ENCODE measurements around the gene PROK2.

The PROK2 gene

GRCh38 chr3:71789922-71790321 lies 5.0 kb upstream of the PROK2 start:
- H3K27me3 ChIP-seq (ENCODE audit: control insufficient read depth in 5 of 5, insufficient read depth in 4 of 5, low read length in 5 of 5): peaks cover 6 to 15% (median 9%) of the 10 kb centered on the region in 5 donors
- no peak overlapping the region for H3K9ac ChIP-seq (ENCODE audit: low read length in 5 of 5)
- no peak overlapping the region for H3K4me3 ChIP-seq (ENCODE audit: low read depth in 1 of 5, low read length in 5 of 5)
- no peaks in the 10 kb centered on the region for H3K36me3 ChIP-seq (ENCODE audit: control insufficient read depth in 5 of 5, insufficient read depth in 5 of 5, low read length in 5 of 5)
- H3K9me3 ChIP-seq (ENCODE audit: control insufficient read depth in 5 of 5, low read length in 5 of 5): no peaks in the 10 kb centered on the region
- H3K4me1 ChIP-seq (ENCODE audit: control insufficient read depth in 5 of 5, insufficient read depth in 5 of 5, low read length in 5 of 5): peaks cover 0 to 9% (median 5%) of the 10 kb centered on the region in 5 donors
- H3K27ac ChIP-seq (ENCODE audit: low read depth, low read length): no peak overlapping the region

- H3K27ac ChIP-seq (ENCODE audit: low read depth, low read length): no peak overlapping the region
- peaks cover 0 to 17% (median 12%) of the 10 kb centered on the region in 5 donors for H3K4me1 ChIP-seq (ENCODE audit: control insufficient read depth in 5 of 5, insufficient read depth in 5 of 5, low read length in 5 of 5)
- peaks cover 16 to 33% (median 21%) of the 10 kb centered on the region in 5 donors for H3K27me3 ChIP-seq (ENCODE audit: control insufficient read depth in 5 of 5, insufficient read depth in 4 of 5, low read length in 5 of 5)
- no peak overlapping the region for H3K4me3 ChIP-seq (ENCODE audit: low read depth in 1 of 5, low read length in 5 of 5)
- H3K36me3 ChIP-seq (ENCODE audit: control insufficient read depth in 5 of 5, insufficient read depth in 5 of 5, low read length in 5 of 5): no peaks in the 10 kb centered on the region
- no peaks in the 10 kb centered on the region for H3K9me3 ChIP-seq (ENCODE audit: control insufficient read depth in 5 of 5, low read length in 5 of 5)
- H3K9ac ChIP-seq (ENCODE audit: low read length in 5 of 5): no peak overlapping the region
Measured at GRCh38 chr3:71787851-71788405, 3.0 kb upstream of the PROK2 start.

GRCh38 chr3:71786551-71786950 lies 1.6 kb upstream of the PROK2 start:
- no peak overlapping the region for H3K9ac ChIP-seq (ENCODE audit: low read length in 5 of 5)
- H3K27me3 ChIP-seq (ENCODE audit: control insufficient read depth in 5 of 5, insufficient read depth in 4 of 5, low read length in 5 of 5): peaks cover 16 to 43% (median 27%) of the 10 kb centered on the region in 5 donors
- peaks cover 0 to 17% (median 12%) of the 10 kb centered on the region in 5 donors for H3K4me1 ChIP-seq (ENCODE audit: control insufficient read depth in 5 of 5, insufficient read depth in 5 of 5, low read length in 5 of 5)
- no peaks in the 10 kb centered on the region for H3K9me3 ChIP-seq (ENCODE audit: control insufficient read depth in 5 of 5, low read length in 5 of 5)
- H3K4me3 ChIP-seq (ENCODE audit: low read depth in 1 of 5, low read length in 5 of 5): no peak overlapping the region
- H3K36me3 ChIP-seq (ENCODE audit: control insufficient read depth in 5 of 5, insufficient read depth in 5 of 5, low read length in 5 of 5): no peaks in the 10 kb centered on the region
- no peak overlapping the region for H3K27ac ChIP-seq (ENCODE audit: low read depth, low read length)

- Histone ChIP-seq H3K4me3 (ENCODE audit: low read depth in 1 of 5, low read length in 5 of 5) (no peak overlapping the region), H3K27ac (ENCODE audit: low read depth, low read length) (no peak overlapping the region), H3K27me3 (ENCODE audit: control insufficient read depth in 5 of 5, insufficient read depth in 4 of 5, low read length in 5 of 5) (peaks cover 19 to 46% (median 29%) of the 10 kb centered on the region in 5 donors), H3K9ac (ENCODE audit: low read length in 5 of 5) (no peak overlapping the region), H3K4me1 (ENCODE audit: control insufficient read depth in 5 of 5, insufficient read depth in 5 of 5, low read length in 5 of 5) (peaks cover 0 to 17% (median 12%) of the 10 kb centered on the region in 5 donors), H3K36me3 (ENCODE audit: control insufficient read depth in 5 of 5, insufficient read depth in 5 of 5, low read length in 5 of 5) (no peaks in the 10 kb centered on the region), H3K9me3 (ENCODE audit: control insufficient read depth in 5 of 5, low read length in 5 of 5) (no peaks in the 10 kb centered on the region)
Measured at GRCh38 chr3:71786217-71786549, 1.2 kb upstream of the PROK2 start.

GRCh38 chr3:71785532-71786216 lies 726 bp upstream of the PROK2 start:
- Histone ChIP-seq H3K9ac (ENCODE audit: low read length in 5 of 5) (no peak overlapping the region), H3K4me3 (ENCODE audit: low read depth in 1 of 5, low read length in 5 of 5) (peak overlapping the region in 2 of 5 donors; percentile 22 to 31), H3K9me3 (ENCODE audit: control insufficient read depth in 5 of 5, low read length in 5 of 5) (no peaks in the 10 kb centered on the region), H3K27ac (ENCODE audit: low read depth, low read length) (no peak overlapping the region), H3K36me3 (ENCODE audit: control insufficient read depth in 5 of 5, insufficient read depth in 5 of 5, low read length in 5 of 5) (no peaks in the 10 kb centered on the region), H3K4me1 (ENCODE audit: control insufficient read depth in 5 of 5, insufficient read depth in 5 of 5, low read length in 5 of 5) (peaks cover 0 to 17% (median 12%) of the 10 kb centered on the region in 5 donors), H3K27me3 (ENCODE audit: control insufficient read depth in 5 of 5, insufficient read depth in 4 of 5, low read length in 5 of 5) (peaks cover 21 to 49% (median 29%) of the 10 kb centered on the region in 5 donors)

GRCh38 chr3:71784201-71784913 lies 591 bp downstream of the PROK2 start:
- peak overlapping the region in 3 of 5 donors; percentile 35 to 61 (median 48) for H3K4me3 ChIP-seq (ENCODE audit: low read depth in 1 of 5, low read length in 5 of 5)
- no peak overlapping the region for H3K27ac ChIP-seq (ENCODE audit: low read depth, low read length)
- H3K4me1 ChIP-seq (ENCODE audit: control insufficient read depth in 5 of 5, insufficient read depth in 5 of 5, low read length in 5 of 5): peaks cover 0 to 17% (median 12%) of the 10 kb centered on the region in 5 donors
- H3K9ac ChIP-seq (ENCODE audit: low read length in 5 of 5): no peak overlapping the region
- no peaks in the 10 kb centered on the region for H3K9me3 ChIP-seq (ENCODE audit: control insufficient read depth in 5 of 5, low read length in 5 of 5)
- no peaks in the 10 kb centered on the region for H3K36me3 ChIP-seq (ENCODE audit: control insufficient read depth in 5 of 5, insufficient read depth in 5 of 5, low read length in 5 of 5)
- H3K27me3 ChIP-seq (ENCODE audit: control insufficient read depth in 5 of 5, insufficient read depth in 4 of 5, low read length in 5 of 5): peaks cover 26 to 59% (median 32%) of the 10 kb centered on the region in 5 donors

GRCh38 chr3:71783152-71783551 lies 1.8 kb downstream of the PROK2 start:
- no peak overlapping the region for H3K9ac ChIP-seq (ENCODE audit: low read length in 5 of 5)
- no peaks in the 10 kb centered on the region for H3K36me3 ChIP-seq (ENCODE audit: control insufficient read depth in 5 of 5, insufficient read depth in 5 of 5, low read length in 5 of 5)
- H3K4me3 ChIP-seq (ENCODE audit: low read depth in 1 of 5, low read length in 5 of 5): no peak overlapping the region
- peaks cover 0 to 17% (median 12%) of the 10 kb centered on the region in 5 donors for H3K4me1 ChIP-seq (ENCODE audit: control insufficient read depth in 5 of 5, insufficient read depth in 5 of 5, low read length in 5 of 5)
- H3K27ac ChIP-seq (ENCODE audit: low read depth, low read length): no peak overlapping the region
- H3K27me3 ChIP-seq (ENCODE audit: control insufficient read depth in 5 of 5, insufficient read depth in 4 of 5, low read length in 5 of 5): peaks cover 29 to 65% (median 32%) of the 10 kb centered on the region in 5 donors
- H3K9me3 ChIP-seq (ENCODE audit: control insufficient read depth in 5 of 5, low read length in 5 of 5): no peaks in the 10 kb centered on the region

GRCh38 chr3:71780430-71780829 lies 4.5 kb downstream of the PROK2 start:
- no peak overlapping the region for H3K27ac ChIP-seq (ENCODE audit: low read depth, low read length)
- peaks cover 0 to 10% (median 9%) of the 10 kb centered on the region in 5 donors for H3K4me1 ChIP-seq (ENCODE audit: control insufficient read depth in 5 of 5, insufficient read depth in 5 of 5, low read length in 5 of 5)
- peaks cover 21 to 52% (median 25%) of the 10 kb centered on the region in 5 donors for H3K27me3 ChIP-seq (ENCODE audit: control insufficient read depth in 5 of 5, insufficient read depth in 4 of 5, low read length in 5 of 5)

GRCh38 chr3:71779674-71780377 lies 5.1 kb downstream of the PROK2 start:
- Histone ChIP-seq H3K27me3 (ENCODE audit: control insufficient read depth in 5 of 5, insufficient read depth in 4 of 5, low read length in 5 of 5) (peaks cover 20 to 50% (median 24%) of the 10 kb centered on the region in 5 donors), H3K9me3 (ENCODE audit: control insufficient read depth in 5 of 5, low read length in 5 of 5) (no peaks in the 10 kb centered on the region), H3K27ac (ENCODE audit: low read depth, low read length) (no peak overlapping the region), H3K9ac (ENCODE audit: low read length in 5 of 5) (no peak overlapping the region), H3K4me3 (ENCODE audit: low read depth in 1 of 5, low read length in 5 of 5) (no peak overlapping the region), H3K36me3 (ENCODE audit: control insufficient read depth in 5 of 5, insufficient read depth in 5 of 5, low read length in 5 of 5) (no peaks in the 10 kb centered on the region), H3K4me1 (ENCODE audit: control insufficient read depth in 5 of 5, insufficient read depth in 5 of 5, low read length in 5 of 5) (peaks cover 0 to 7% (median 7%) of the 10 kb centered on the region in 5 donors)

More at GRCh38 chr3:71780430-71780829, 4.5 kb downstream of the PROK2 start:
- H3K9me3 ChIP-seq (ENCODE audit: control insufficient read depth in 5 of 5, low read length in 5 of 5): no peaks in the 10 kb centered on the region
- H3K36me3 ChIP-seq (ENCODE audit: control insufficient read depth in 5 of 5, insufficient read depth in 5 of 5, low read length in 5 of 5): no peaks in the 10 kb centered on the region
- no peak overlapping the region for H3K9ac ChIP-seq (ENCODE audit: low read length in 5 of 5)
- no peak overlapping the region for H3K4me3 ChIP-seq (ENCODE audit: low read depth in 1 of 5, low read length in 5 of 5)

Measured in subcutaneous abdominal adipose tissue (tissue), 5 donors.